Mesodermal cell (in vitro differentiated cells): ENCODE measurements around the gene IRAK1BP1.
"Not testable (repeated sequence)": the region's sequence is repeated elsewhere in the genome, so short reads cannot be mapped to it uniquely, and the experiment has no call there.

Experiments
- H3K27ac ChIP-seq: 2 replicates; pipeline ENCODE4 v1.7.0; 2013; ENCODE audit warnings: mild to moderate bottlenecking, low read depth, low read length, moderate library complexity; ENCODE audit not compliant: severe bottlenecking
- H3K36me3 ChIP-seq: 2 replicates; pipeline ENCODE4 v1.7.1; 2013; ENCODE audit warnings: mild to moderate bottlenecking, low read length, moderate library complexity; ENCODE audit not compliant: control insufficient read depth, insufficient read depth
- H3K4me1 ChIP-seq: one replicate; pipeline ENCODE4 v1.7.1; 2013; ENCODE audit warnings: mild to moderate bottlenecking, low read length; ENCODE audit not compliant: insufficient read depth, control insufficient read depth, poor library complexity, severe bottlenecking
- H3K4me3 ChIP-seq: 2 replicates; pipeline ENCODE4 v1.7.0; 2013; ENCODE audit warnings: low read length, control low read depth, mild to moderate bottlenecking; ENCODE audit not compliant: insufficient read depth, poor library complexity, severe bottlenecking; ENCODE audit errors: extremely low read depth
- H3K9me3 ChIP-seq: 2 replicates; pipeline ENCODE4 v1.7.1; 2013; ENCODE audit warnings: mild to moderate bottlenecking, low read length, moderate library complexity; ENCODE audit not compliant: control insufficient read depth
- WGBS, 2 experiments: methylation state at CpG; one replicate each; pipeline ENCODE4 v1.1.5; 2013; ENCODE audit warnings: missing lambda C conversion rate in 2 of 2; ENCODE audit not compliant: insufficient coverage in 2 of 2; 5-methylcytosine and 5-hydroxymethylcytosine counted together

IRAK1BP1 gene

DNA sequence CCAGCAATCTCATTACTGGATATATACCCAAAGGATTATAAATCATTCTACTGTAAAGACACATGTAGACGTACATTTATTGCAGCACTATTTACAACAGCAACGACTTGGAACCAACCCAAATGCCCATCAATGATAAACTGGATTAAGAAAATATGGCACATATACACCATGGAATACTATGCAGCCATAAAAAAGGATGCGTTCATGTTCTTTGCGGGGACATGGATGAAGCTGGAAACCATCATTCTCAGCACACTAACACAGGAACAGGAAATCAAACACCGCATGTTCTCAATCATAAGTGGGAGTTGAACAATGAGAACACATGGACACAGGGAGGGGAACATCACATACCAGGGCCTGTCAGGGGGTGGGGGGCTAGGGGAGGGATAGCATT, 22.6 kb downstream of the IRAK1BP1 start:
- H3K4me1 ChIP-seq, H3K4me3 ChIP-seq, H3K9me3 ChIP-seq, H3K27ac ChIP-seq, H3K36me3 ChIP-seq: not testable (repeated sequence)
- WGBS, 2 experiments, result 100% methylated on average over 1 of the region's 5 CpGs; no CpG with 5 or more reads in 1 of the 2 experiments

GRCh38 chr6:78896227-78896626, 28.9 kb downstream of the IRAK1BP1 start:
- Histone ChIP-seq H3K9me3 (no peaks in the 10 kb centered on the region), H3K27ac (no peak overlapping the region), H3K4me3 (no peak overlapping the region), H3K36me3 (no peaks in the 10 kb centered on the region), H3K4me1 (no peaks in the 10 kb centered on the region)
- 86% methylated on average over 1 of the region's 2 CpGs; no CpG with 5 or more reads in 1 of the 2 experiments for WGBS, 2 experiments

DNA sequence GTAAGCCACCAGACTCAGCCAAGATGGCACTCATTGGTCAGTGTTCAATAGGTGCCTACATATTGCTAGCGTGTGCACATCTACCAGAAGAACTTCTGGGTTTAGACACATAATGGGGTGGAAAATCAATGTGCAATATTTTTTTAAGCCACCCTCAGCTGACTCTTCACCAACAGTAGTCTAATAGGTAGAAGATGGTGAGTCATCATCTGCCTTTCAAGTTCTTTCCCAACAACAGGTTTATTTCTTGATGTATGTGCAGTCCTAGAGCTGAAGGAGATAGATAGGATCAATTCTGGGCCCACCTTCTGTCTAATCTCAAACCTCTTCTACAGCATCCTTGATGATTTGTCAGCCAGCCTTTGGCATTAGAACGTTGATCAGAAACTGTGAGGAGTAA, 41.3 kb downstream of the IRAK1BP1 start:
- no peak overlapping the region for H3K4me3 ChIP-seq
- H3K9me3 ChIP-seq, result no peaks in the 10 kb centered on the region
- no peaks in the 10 kb centered on the region for H3K36me3 ChIP-seq
- no peak overlapping the region for H3K27ac ChIP-seq
- 85 to 86% methylated on average over 1 to 2 of the region's 2 CpGs for WGBS, 2 experiments
- H3K4me1 ChIP-seq, result no peaks in the 10 kb centered on the region

GRCh38 chr6:78909391-78909790, 42.0 kb downstream of the IRAK1BP1 start:
- Histone ChIP-seq H3K27ac (no peak overlapping the region), H3K36me3 (no peaks in the 10 kb centered on the region), H3K9me3 (no peaks in the 10 kb centered on the region), H3K4me1 (no peaks in the 10 kb centered on the region), H3K4me3 (no peak overlapping the region)
- 90% methylated on average over 2 of the region's 3 CpGs; no CpG with 5 or more reads in 1 of the 2 experiments for WGBS, 2 experiments

- Histone ChIP-seq H3K27ac (no peak overlapping the region), H3K36me3 (no peaks in the 10 kb centered on the region), H3K9me3 (no peaks in the 10 kb centered on the region), H3K4me3 (no peak overlapping the region), H3K4me1 (no peaks in the 10 kb centered on the region)
- 85 to 92% methylated on average over 8 to 9 of the region's 10 CpGs for WGBS, 2 experiments
Observed at GRCh38 chr6:78910010-78910409, 42.7 kb downstream of the IRAK1BP1 start.

DNA sequence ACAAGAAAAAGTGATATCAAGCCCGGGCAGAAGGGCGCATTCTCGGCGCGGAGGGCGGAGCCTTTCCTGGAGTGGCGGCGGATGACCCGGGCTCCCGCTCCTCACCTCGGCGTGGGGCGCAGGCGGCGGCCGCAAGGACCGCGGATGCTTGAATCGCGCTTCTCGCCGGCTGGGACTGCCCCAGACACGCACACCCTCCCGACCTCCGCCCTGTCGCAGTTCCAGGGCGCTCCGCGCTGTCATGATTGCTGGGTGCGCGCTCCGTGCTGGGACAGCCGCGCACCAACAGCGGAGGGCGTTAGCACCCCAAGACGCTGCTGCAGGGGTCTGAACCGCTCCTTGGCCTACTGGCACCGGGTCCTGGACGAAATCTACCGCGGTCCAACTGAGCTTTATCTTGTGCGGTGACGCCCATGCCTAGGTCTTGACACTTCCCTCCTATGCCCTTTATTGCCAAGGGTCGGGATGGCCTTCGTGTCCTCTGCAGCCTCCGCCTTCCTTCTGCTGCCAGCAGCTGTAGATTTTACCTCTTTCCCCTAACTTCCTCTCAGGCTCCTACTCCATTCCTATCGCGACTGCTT, 43.3 kb downstream of the IRAK1BP1 start:
- Histone ChIP-seq H3K4me3 (peak overlapping the region; percentile 32), H3K4me1 (no peaks in the 10 kb centered on the region), H3K27ac (no peak overlapping the region), H3K36me3 (no peaks in the 10 kb centered on the region), H3K9me3 (no peaks in the 10 kb centered on the region)
- WGBS, 2 experiments, result 6 to 8% methylated on average over 45 to 49 of the region's 49 CpGs

GRCh38 chr6:78911218-78911940, 44.0 kb downstream of the IRAK1BP1 start:
- H3K27ac ChIP-seq, result no peak overlapping the region
- no peaks in the 10 kb centered on the region for H3K9me3 ChIP-seq
- H3K4me3 ChIP-seq, result no peak overlapping the region
- 84 to 88% methylated on average over 5 to 8 of the region's 9 CpGs for WGBS, 2 experiments
- H3K4me1 ChIP-seq, result no peaks in the 10 kb centered on the region
- H3K36me3 ChIP-seq, result no peaks in the 10 kb centered on the region

DNA sequence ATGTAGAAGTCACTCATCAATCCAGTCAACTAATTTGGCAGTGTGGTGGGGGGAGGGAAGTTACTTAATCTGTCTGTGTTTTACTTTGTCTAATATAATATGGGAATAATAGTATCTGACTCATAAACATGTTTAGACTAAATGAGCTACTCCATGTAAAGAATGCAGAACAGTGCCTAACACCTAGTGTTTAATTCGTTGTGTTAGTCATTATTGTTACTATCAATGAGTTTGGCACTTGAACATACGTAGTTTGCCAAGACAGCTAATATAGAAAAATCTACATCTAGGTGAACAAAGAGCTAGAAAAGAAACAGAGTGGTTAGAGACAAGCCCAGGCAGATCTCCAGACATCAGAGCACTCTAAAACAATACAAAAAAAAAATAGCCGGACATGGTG, 49.1 kb downstream of the IRAK1BP1 start:
- peaks cover 3% of the 10 kb centered on the region for H3K9me3 ChIP-seq
- no peaks in the 10 kb centered on the region for H3K4me1 ChIP-seq
- 83% methylated on average over 1 of the region's 3 CpGs; no CpG with 5 or more reads in 1 of the 2 experiments for WGBS, 2 experiments

GRCh38 chr6:78917788-78918187, 50.4 kb downstream of the IRAK1BP1 start:
- Histone ChIP-seq H3K36me3 (no peaks in the 10 kb centered on the region), H3K27ac (no peak overlapping the region), H3K4me1 (no peaks in the 10 kb centered on the region), H3K4me3 (no peak overlapping the region), H3K9me3 (peaks cover 3% of the 10 kb centered on the region)
- WGBS, 2 experiments, result 100% methylated on average over 1 of the region's 1 CpG; no CpG with 5 or more reads in 1 of the 2 experiments

More for the DNA sequence above, 49.1 kb downstream of the IRAK1BP1 start:
- Histone ChIP-seq H3K36me3 (no peaks in the 10 kb centered on the region), H3K4me3 (no peak overlapping the region), H3K27ac (no peak overlapping the region)

GRCh38 chr6:78921168-78921567, 53.8 kb downstream of the IRAK1BP1 start:
- WGBS, 2 experiments, result 88 to 92% methylated on average over 10 of the region's 10 CpGs
- not testable (repeated sequence) for H3K27ac ChIP-seq, H3K4me1 ChIP-seq, H3K9me3 ChIP-seq, H3K36me3 ChIP-seq, H3K4me3 ChIP-seq

- no peak overlapping the region for H3K27ac ChIP-seq
- H3K36me3 ChIP-seq, result no peaks in the 10 kb centered on the region
- no peak overlapping the region for H3K4me3 ChIP-seq
- 83 to 92% methylated on average over 2 of the region's 3 CpGs for WGBS, 2 experiments
- peaks cover 5% of the 10 kb centered on the region for H3K9me3 ChIP-seq
- H3K4me1 ChIP-seq, result no peaks in the 10 kb centered on the region
Observed at GRCh38 chr6:78925317-78925716, 58.0 kb downstream of the IRAK1BP1 start.
